Esophagus muscularis mucosa (tissue), 4 donors: Measurements from ENCODE around the gene HOXA4. TPM values are rescaled to one million over a fixed set of nuclear protein-coding genes. Genes with fewer than 3 reads are reported as not detected.
A peak's percentile ranks its signal among the peaks of the same experiment; 100 is the strongest.

Experiments used
- DNase-seq: peaks from one replicate; pipeline ENCODE4 v3.0.0-alpha.2; 2017; ENCODE audit errors: extremely low spot score
- H3K27ac ChIP-seq, 4 donors: fragments of 200-600 bp; sonication (generic); replicated peaks in 1 of 4; 1 replicate in 3 of 4; 2 replicates in 1 of 4; pipeline ENCODE4 v1.5.1; 2016 to 2019; ENCODE audit warnings: mild to moderate bottlenecking in 1 of 4
- H3K27me3 ChIP-seq, 4 donors: fragments of 200-600 bp; sonication (generic); one replicate each; pipeline versions ENCODE4 v1.5.1 to v1.6.0; 2016 to 2019
- H3K36me3 ChIP-seq, 4 donors: fragments of 200-600 bp; sonication (generic); one replicate each; pipeline ENCODE4 v1.5.1; 2016 to 2019
- H3K4me1 ChIP-seq, 4 donors: fragments of 200-600 bp; sonication (generic); one replicate each; pipeline ENCODE4 v1.5.1; 2016 to 2019
- H3K4me3 ChIP-seq, 4 donors: fragments of 200-600 bp; sonication (generic); 1 replicate in 2 of 4; 2 replicates in 2 of 4; pipeline ENCODE4 v1.5.1; 2016 to 2019; ENCODE audit warnings: mild to moderate bottlenecking in 4 of 4, moderate library complexity in 1 of 4
- H3K9me3 ChIP-seq, 4 donors: fragments of 200-600 bp; sonication (generic); 1 replicate in 3 of 4; 2 replicates in 1 of 4; pipeline ENCODE4 v1.5.1; 2016 to 2019
- CTCF ChIP-seq, 3 experiments: fragments of 200-600 bp in 2 of 3; fragments of 450-650 bp in 1 of 3; sonication (generic) in 2 of 3; IDR thresholded peaks; one replicate each; pipeline ENCODE4 v1.5.1; 2017 to 2019; ENCODE audit warnings: antibody characterized with exemption in 3 of 3, mild to moderate bottlenecking in 2 of 3, moderate library complexity in 1 of 3
- EP300 ChIP-seq: sonication (generic); formaldehyde crosslinking; IDR thresholded peaks from one replicate; pipeline ENCODE4 v1.6.1; 2017; ENCODE audit warnings: antibody characterized with exemption
- POLR2A ChIP-seq: fragments of 450-650 bp; IDR thresholded peaks from one replicate; pipeline ENCODE4 v1.6.1; 2017; ENCODE audit warnings: antibody characterized with exemption, moderate library complexity, mild to moderate bottlenecking, low read depth
- POLR2AphosphoS5 ChIP-seq, 2 donors: sonication (generic); formaldehyde crosslinking; IDR thresholded peaks; one replicate each; pipeline ENCODE4 v1.6.1; 2017; ENCODE audit warnings: antibody characterized with exemption in 2 of 2
- WGBS: methylation state at CpG from one replicate; pipeline ENCODE4 v1.1.5; 2018; 5-methylcytosine and 5-hydroxymethylcytosine counted together
- intact Hi-C: fragments of 100-400 bp; cut with DNase I; formaldehyde crosslinking; loops from one replicate; pipeline ENCODE4 v1.15.1; 2023
- total RNA-seq, 4 donors: library from RNA; depleted of rRNA; stranded (reverse); fragments of >200 nt; gene quantifications; one replicate each; pipeline versions ENCODE4 v1.1.0 to v1.2.1, GENCODE V29; 2016

Gene HOXA4
- total RNA-seq, 4 donors from 2014 or later: 12.5 to 26.8 (median 18.1) TPM

DNA sequence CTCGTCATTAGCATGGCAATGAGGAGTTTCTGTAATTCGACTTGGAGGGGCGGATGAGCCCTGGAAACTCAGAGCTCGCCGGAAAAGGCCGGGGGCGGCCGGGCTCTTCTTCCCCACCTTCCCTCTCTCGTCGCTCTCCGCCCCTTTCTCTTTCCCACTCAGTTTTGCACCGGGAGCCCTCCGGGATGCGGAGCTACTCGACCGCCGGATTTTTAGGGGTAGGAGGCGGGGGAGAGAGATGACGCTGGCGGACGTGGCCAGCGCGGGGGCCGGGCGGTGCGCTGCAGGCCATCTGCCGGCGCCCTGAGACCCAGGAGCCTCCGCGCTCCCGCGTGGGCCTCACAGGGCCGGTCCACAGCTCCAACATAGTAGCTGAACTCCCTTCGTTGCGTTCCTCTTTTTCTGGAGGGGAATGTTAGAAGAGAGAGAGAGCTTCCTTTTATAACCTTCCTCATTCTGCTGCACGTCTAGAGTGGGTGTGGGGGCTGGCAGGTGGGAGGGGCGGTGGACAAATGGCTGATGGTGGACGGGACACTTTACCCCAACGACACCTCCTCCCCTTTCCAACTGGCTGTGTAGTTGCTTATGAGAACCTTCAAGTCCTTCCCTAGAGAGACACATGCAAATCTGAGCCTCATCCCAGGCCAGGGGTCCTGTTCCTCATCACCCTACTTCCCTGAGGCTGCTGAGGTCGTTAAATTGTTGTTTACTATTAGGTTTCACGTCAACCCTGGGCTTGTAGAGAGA is 33.6 kb downstream of the HOXA4 start:
- peak; percentile 91 for DNase-seq
- Histone ChIP-seq H3K4me3 (peak overlapping the region; percentile 79 to 100 (median 96)), H3K27ac (peak overlapping the region; percentile 96 to 100 (median 99)), H3K4me1 (peaks cover 26 to 54% (median 47%) of the 10 kb centered on the region in 4 donors), H3K9me3 (no peaks in the 10 kb centered on the region), H3K36me3 (no peaks in the 10 kb centered on the region), H3K27me3 (peaks cover 0 to 8% (median 0%) of the 10 kb centered on the region in 4 donors)
- WGBS: 1% methylated on average over 28 of the region's 41 CpGs
- peak in 1 of 2 donors; percentile 78 for TF ChIP-seq POLR2AphosphoS5 (IDR thresholded peaks at IDR 0.05)
- TF ChIP-seq CTCF (IDR thresholded peaks at IDR 0.05): peak in 1 of 3 experiments; percentile 4
- no peak for TF ChIP-seq EP300
- no peak for TF ChIP-seq POLR2A
- intact Hi-C loops: loop anchor here (2.0 to 5.0 kb wide), 4 partner anchors 38 to 1240 kb away; partner anchors contain the start of genes CBX3 and HNRNPA2B1

GRCh38 chr7:27095897-27096767 is 34.4 kb downstream of the HOXA4 start, which contains the start of gene HOXA1:
HOXA1 (minus strand) TSS chr7:27096000; CDS start chr7:27095912, 88 bp downstream.
- no peaks in the 10 kb centered on the region for H3K9me3 ChIP-seq
- H3K27ac ChIP-seq: peak within 1 kb of the TSS; percentile 96 to 100 (median 99)
- DNase-seq: peak; percentile 98
- peaks cover 26 to 54% (median 45%) of the 10 kb centered on the region in 4 donors for H3K4me1 ChIP-seq
- intact Hi-C loops: loop anchor here (2.0 to 5.0 kb wide), 4 partner anchors 39 to 1239 kb away; partner anchors contain the start of genes CBX3 and HNRNPA2B1
- under 1% methylated on average over 37 of the region's 68 CpGs for WGBS
- TF ChIP-seq POLR2A: peak; percentile 56
- no peak for TF ChIP-seq EP300
- TF ChIP-seq POLR2AphosphoS5 (IDR thresholded peaks at IDR 0.05): peak in 1 of 2 donors; percentile 94
- peaks cover 0 to 8% (median 0%) of the 10 kb centered on the region in 4 donors for H3K27me3 ChIP-seq
- no peaks in the 10 kb centered on the region for H3K36me3 ChIP-seq
- H3K4me3 ChIP-seq: peak within 1 kb of the TSS; percentile 79 to 100 (median 96)

- intact Hi-C loops: loop anchor here (5.0 kb wide), 3 partner anchors 238 to 1238 kb away; partner anchors contain the start of genes CBX3 and HNRNPA2B1
- WGBS: 23% methylated on average over 30 of the region's 33 CpGs
These were observed 35.3 kb downstream of the HOXA4 start for GRCh38 chr7:27095050-27095896.

More at GRCh38 chr7:27095050-27095896, 35.3 kb downstream of the HOXA4 start:
- Histone ChIP-seq H3K9me3 (no peaks in the 10 kb centered on the region), H3K4me3 (peak overlapping the region; percentile 79 to 100 (median 96)), H3K27ac (peak overlapping the region; percentile 96 to 100 (median 99)), H3K4me1 (peaks cover 21 to 45% (median 36%) of the 10 kb centered on the region in 4 donors), H3K27me3 (peaks cover 0 to 8% (median 0%) of the 10 kb centered on the region in 4 donors), H3K36me3 (no peaks in the 10 kb centered on the region)
- TF ChIP-seq CTCF (IDR thresholded peaks at IDR 0.05) (no peak), POLR2A (no peak), EP300 (no peak), POLR2AphosphoS5 (IDR thresholded peaks at IDR 0.05) (no peak)
- DNase-seq: no peak
